HL-60/S4 treated with retinoic acid at 250 ng/mL for 4 days and 3 days (cell line): ENCODE measurements around the gene PPM1H.
"Not testable (repeated sequence)": the region's sequence is repeated elsewhere in the genome, so short reads cannot be mapped to it uniquely, and the experiment has no call there.

Source experiments
- in situ Hi-C: fragments of 300-500 bp; cut with MboI; formaldehyde crosslinking; loops from 2 replicates; pipeline ENCODE4 v1.7.0; 2022; ENCODE audit warnings: low sequenced_read_pairs

PPM1H gene

GRCh38 chr12:62910549-62911169 is 24.3 kb downstream of the PPM1H start:
- in situ Hi-C loops, result no loop called here

GRCh38 chr12:62909340-62909739 is 25.6 kb downstream of the PPM1H start:
- in situ Hi-C loops, result no loop called here

- in situ Hi-C loops, result no loop called here
Observed at GRCh38 chr12:62908674-62909073, 26.3 kb downstream of the PPM1H start.

GRCh38 chr12:62907561-62907960 is 27.4 kb downstream of the PPM1H start:
- in situ Hi-C loops, result no loop called here

- in situ Hi-C loops, result no loop called here
Observed at GRCh38 chr12:62907078-62907477, 27.9 kb downstream of the PPM1H start.

- in situ Hi-C loops, result no loop called here
Observed at GRCh38 chr12:62903151-62903550, 31.8 kb downstream of the PPM1H start.

- in situ Hi-C loops, result no loop called here
Observed at GRCh38 chr12:62900686-62901272, 34.2 kb downstream of the PPM1H start.

GRCh38 chr12:62899568-62900390 is 35.2 kb downstream of the PPM1H start:
- in situ Hi-C loops, result no loop called here

GRCh38 chr12:62898526-62898925 is 36.4 kb downstream of the PPM1H start:
- in situ Hi-C loops, result no loop called here

GRCh38 chr12:62895351-62895877 is 39.5 kb downstream of the PPM1H start:
- in situ Hi-C loops, result no loop called here

- in situ Hi-C loops, result no loop called here
Observed at GRCh38 chr12:62893276-62893675, 41.7 kb downstream of the PPM1H start.

GRCh38 chr12:62891805-62892549 is 43.0 kb downstream of the PPM1H start:
- in situ Hi-C loops, result no loop called here

GRCh38 chr12:62888454-62889110 is 46.4 kb downstream of the PPM1H start:
- in situ Hi-C loops, result no loop called here

- in situ Hi-C loops, result no loop called here
Observed at GRCh38 chr12:62886796-62887195, 48.2 kb downstream of the PPM1H start.

- in situ Hi-C loops, result no loop called here
Observed at GRCh38 chr12:62885242-62885641, 49.7 kb downstream of the PPM1H start.

GRCh38 chr12:62884832-62885231 is 50.1 kb downstream of the PPM1H start:
- in situ Hi-C loops, result not testable (repeated sequence)

GRCh38 chr12:62882696-62883095 is 52.3 kb downstream of the PPM1H start:
- in situ Hi-C loops, result no loop called here

- in situ Hi-C loops, result no loop called here
Observed at GRCh38 chr12:62882140-62882539, 52.8 kb downstream of the PPM1H start.

GRCh38 chr12:62879691-62880090 is 55.3 kb downstream of the PPM1H start:
- in situ Hi-C loops, result no loop called here

GRCh38 chr12:62879228-62879627 is 55.7 kb downstream of the PPM1H start:
- in situ Hi-C loops, result not testable (repeated sequence)

GRCh38 chr12:62878211-62878610 is 56.7 kb downstream of the PPM1H start:
- in situ Hi-C loops, result no loop called here
